GM19395 (cell line): ENCODE results near the gene ADM5.

Experiments
- ATAC-seq: cut with Tn5 transposase; IDR thresholded peaks from one replicate; pipeline ENCODE4 v1.9.1; 2021; ENCODE audit warnings: mild to moderate bottlenecking, moderate library complexity; ENCODE audit not compliant: unreplicated experiment

ADM5 gene

DNA sequence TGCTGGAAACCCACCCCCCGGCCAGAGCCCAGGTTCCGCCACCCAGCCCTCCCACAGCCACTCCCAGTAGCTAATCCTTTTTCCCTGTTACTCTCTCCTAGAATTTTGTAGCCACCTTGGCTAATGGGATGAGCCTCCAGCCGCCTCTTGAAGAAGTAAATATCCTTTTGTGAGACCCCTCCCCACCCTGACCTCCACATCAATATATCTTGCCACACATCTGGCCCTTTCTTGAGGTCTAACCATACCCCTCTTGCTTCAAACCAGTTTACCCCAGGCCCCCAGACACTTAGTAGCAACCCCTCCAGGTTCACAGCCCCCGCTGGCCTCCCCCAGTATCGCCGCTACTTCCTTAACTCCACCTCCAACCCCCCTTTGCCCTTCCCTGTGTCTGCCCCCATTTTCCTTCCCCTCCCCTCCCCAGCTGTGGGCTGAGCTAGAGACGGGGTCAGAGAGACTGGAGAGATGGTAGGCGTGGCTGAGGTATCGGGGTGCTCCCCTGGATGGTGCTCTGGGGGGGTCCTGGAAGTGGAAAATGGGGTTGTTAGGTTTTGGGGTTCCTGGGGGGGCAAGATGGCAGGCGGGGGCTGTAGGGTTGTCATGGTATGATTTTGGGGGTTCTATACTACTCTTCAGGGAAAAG is 9.5 kb upstream of the ADM5 start:
- ATAC-seq, result no peak

DNA sequence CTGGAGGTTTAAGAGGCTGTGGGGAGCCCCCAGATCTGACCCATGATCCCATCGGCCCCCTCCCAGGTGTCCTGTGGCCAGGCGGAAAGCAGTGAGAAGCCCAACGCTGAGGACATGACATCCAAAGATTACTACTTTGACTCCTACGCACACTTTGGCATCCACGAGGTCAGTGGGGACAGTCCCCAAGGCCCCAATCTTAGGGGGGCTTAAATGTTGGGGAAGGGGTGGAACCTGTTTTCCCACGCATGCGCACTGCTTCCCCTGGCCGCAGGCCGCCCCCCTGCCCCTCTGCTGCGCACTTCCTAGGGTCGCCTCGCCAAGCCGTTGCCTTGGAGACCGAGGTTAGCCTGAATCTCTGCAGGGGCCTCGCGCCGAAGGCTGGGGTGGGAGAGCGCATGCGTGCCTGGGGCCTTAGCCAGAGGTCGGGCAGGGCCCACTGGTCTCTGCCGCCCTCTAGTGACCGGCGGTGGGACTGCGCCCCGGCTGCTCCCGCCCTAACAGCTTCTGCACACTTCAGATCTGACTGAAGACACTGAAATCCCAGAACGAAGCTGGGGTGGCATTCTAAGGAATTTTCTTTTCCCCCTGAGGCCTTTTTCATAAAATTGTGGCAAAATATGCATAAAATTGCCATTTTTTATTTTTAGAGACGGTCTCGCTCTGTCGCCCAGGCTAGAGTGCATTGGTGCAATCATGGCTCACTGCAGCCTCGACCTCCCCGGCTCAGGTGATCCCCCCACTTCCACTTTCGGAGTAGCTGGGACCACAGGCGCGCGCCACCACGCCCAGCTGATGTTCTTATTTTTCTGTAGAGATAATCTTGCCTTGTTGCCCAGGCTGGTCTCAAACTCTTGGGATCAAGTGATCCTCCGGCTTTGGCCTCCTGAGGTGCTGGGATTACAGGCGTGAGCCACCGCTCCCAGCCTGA is 8.7 kb upstream of the ADM5 start:
- no peak for ATAC-seq

DNA sequence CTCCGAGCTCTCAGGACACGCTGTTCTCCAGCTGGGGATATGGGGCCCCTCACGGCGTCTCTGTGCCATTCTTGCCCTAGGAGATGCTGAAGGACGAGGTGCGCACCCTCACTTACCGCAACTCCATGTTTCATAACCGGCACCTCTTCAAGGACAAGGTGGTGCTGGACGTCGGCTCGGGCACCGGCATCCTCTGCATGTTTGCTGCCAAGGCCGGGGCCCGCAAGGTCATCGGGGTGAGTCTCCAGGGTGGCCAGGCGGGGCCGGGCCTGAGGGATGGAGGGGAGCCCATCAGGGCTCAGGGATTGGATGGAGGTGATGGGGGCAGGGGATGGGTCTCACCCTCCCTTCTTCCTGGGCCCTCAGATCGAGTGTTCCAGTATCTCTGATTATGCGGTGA is 7.6 kb upstream of the ADM5 start:
- ATAC-seq, result no peak

DNA sequence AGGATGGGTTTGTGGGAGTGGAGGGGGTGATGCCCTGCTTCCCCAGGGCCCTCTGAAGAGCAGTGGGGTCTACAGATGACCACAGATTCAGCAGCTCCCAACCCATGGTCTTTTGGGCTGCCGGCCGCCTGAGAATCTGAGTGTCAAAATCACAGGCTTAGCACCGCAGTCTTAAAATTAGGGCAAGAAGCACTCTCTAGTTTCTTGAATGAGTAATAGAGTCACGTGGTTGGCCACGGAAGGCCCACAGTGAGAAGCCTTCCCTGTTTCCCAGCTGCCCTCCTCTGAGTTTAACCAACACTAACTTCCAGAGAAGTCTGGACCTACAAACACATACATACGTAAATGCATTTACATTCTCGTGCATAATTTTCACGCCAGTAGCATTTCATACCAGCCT is 7.1 kb upstream of the ADM5 start:
- no peak for ATAC-seq

DNA sequence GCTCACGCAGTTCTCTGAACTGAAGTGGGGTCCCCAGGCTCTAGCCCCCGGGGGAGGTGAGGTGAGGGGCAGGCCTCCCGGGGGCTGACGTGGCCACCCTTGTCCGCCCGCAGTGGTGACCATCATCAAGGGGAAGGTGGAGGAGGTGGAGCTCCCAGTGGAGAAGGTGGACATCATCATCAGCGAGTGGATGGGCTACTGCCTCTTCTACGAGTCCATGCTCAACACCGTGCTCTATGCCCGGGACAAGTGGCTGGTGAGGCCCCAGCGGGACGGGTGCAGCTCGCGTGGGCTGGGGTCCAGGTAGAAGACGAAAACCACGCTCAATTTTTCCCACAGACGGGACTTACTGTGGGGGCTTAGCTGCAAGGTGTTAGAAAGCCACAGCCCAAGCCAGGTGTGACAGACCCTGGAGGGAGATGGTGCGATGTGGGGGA is 5.6 kb upstream of the ADM5 start:
- ATAC-seq, result no peak

DNA sequence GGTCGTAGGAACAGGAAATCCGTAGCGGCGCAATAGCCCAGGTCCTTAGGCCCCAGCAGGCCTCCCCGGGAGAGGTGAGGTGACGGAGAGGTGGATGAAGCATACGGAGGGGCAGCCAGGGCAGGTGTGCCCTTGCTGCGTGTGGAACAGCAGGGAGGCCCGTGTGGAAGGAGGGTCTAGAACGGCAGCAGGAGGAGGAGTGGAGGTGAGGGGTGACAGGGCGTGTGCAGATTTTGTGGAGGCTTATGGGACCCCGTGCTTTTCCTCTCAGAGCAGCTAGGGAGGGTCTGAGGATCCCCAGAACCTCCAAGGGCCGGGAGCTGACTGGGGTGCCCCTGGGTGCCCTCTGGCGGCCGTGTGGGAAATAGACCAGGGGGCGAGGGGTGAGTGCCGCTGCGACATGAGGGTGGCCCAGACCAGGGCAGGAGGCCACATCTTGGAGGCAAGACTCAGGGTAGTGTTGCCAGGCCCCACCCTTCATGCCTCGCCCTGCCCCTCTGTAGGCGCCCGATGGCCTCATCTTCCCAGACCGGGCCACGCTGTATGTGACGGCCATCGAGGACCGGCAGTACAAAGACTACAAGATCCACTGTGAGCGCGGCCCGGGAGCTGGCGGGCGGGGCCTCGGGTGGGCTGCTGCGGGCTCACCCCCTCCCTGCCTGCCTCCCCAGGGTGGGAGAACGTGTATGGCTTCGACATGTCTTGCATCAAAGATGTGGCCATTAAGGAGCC is 5.0 kb upstream of the ADM5 start:
- no peak for ATAC-seq

DNA sequence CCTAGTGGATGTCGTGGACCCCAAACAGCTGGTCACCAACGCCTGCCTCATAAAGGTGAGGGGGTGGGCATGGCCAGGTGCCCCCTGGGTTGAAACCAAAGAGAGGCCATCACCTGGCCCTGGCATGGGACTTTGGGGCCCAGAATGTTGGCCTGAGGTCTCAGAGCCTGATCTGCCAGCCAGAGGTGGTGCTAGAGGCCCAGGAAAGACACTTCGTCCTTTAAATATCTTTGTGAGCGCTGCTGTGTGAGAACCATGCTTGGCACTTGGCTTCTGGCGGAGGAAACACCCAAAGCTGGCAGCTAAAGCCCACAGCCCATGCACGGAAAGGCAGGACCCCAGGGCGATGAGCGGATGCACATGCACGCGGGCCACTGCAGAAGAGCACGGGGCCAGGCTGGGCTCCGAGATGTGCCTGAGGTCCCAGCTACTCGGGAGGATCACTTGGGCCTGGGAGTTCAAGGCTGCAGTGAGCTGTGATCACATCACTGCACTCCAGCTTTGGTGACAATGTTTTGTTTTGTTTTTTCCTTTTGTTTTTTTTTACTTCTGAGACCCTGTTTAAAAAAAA is 4.3 kb upstream of the ADM5 start:
- ATAC-seq, result no peak

DNA sequence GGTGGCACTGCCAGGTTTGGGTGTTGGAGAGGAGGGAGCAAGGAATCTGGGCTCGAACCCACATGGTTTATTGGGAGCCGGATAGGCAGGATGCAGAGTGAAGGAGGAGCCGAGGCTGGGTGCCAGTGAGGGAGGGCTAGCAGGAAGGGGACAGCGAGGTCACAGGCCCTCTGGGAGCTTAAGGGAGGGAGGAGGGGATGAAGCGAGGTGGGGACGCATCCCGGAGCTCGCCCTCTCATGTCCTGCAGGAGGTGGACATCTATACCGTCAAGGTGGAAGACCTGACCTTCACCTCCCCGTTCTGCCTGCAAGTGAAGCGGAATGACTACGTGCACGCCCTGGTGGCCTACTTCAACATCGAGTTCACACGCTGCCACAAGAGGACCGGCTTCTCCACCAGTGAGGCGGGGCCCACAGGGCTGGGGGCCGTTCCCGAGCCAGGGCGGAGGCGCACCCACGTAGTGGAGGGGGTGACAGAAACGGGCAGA is 3.5 kb upstream of the ADM5 start:
- no peak for ATAC-seq

DNA sequence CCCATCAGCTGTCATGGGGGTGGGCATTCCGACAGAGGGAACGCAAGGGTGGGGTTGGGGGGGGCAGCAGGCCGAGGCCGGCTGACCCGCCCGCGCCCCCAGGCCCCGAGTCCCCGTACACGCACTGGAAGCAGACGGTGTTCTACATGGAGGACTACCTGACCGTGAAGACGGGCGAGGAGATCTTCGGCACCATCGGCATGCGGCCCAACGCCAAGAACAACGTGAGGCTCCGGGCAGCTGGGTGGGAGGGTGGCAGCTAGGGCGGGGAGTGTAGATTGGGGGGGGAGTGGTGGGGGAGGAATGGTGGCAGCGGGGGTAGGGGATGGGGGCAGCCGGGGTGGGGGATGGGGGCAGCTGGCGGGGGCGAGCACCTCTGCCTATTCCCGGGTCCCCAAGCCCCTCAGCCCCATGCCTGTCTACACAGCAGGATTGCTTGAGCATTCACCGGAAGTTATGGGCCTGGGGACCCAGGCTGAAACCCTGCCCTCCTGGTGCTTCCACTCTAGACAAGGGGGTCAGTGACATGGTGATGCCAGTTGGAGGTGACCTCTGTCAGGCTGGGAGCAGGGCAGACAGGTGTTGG is 2.8 kb upstream of the ADM5 start:
- no peak for ATAC-seq

DNA sequence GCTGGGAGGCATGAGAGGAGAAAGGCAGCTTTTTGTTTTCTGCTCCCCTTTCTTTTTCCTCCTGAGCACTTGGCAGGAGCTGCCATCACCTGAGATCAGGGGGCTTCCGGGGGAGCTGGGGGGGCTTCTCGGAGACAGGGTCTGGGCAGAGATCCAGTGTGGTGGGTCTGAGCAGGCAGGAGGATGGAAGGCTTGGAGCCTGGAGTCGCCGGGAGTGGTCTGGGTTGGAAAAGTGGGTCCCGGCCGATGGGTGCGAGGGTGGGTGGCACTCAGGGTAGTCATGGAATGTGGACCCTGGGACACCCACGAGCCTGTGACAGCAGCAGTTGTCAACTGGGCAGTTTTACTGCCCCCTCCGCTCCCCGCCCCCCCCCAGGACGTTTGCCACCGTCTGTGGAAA is 2.2 kb upstream of the ADM5 start:
- no peak for ATAC-seq

DNA sequence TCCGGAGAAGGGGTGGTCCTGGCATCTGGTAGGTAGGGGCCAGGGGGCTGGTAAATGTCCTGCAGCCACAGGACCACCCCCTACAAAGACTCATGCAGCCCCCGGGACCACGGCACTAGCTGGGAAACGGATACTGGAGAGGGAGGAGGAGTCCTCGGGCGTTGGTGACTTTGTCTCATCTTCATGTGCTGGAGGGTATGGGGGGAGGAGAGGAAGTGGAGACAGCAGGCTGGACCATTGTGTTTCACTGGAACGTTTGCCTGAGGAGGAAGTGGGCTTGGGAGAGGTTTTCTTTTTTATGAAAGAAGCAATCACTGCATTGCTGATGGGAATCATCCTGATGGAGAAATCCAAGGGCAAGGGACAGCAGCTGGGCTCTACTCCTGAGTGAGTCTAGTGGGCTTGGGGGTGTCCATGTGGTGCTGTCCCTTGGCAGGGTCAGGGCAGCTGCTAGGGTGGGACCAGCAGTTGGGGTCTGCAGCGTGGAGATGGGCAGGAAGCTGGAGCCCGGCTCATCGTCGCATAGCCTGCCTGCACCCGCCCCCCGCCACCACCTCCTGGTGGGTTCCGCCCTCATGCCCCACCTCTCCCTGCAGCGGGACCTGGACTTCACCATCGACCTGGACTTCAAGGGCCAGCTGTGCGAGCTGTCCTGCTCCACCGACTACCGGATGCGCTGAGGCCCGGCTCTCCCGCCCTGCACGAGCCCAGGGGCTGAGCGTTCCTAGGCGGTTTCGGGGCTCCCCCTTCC is 1.7 kb upstream of the ADM5 start:
- no peak for ATAC-seq

DNA sequence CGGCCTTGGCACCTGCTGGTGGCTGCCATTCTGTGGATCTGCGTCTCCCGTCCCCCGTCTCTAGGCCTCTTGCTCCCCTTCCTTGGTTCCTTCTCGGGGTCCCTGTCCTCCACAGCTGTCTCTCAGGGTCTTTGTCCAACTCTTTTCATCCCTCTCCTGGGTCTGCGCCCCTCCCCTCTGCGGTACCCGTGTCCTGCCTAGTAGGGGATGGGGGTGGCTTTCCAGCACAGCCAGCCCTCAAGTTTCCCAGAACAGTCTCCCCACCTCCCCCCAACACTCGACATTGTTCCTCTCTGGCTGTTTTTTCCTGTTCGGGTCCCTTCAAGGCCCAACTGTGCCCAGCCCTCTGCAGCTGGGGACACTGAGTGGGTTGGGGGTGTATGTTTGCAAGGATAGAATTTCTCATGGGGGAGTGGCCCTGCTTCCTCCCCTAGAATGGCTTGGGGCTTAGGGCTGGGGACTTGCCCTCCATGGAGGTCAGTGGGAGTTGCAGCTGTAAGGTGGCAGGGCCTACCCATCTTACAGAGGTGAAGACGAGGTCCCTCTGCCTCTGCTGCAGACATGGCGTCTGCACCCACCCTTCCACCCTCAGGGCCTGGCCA is 762 bp upstream of the ADM5 start:
- no peak for ATAC-seq

DNA sequence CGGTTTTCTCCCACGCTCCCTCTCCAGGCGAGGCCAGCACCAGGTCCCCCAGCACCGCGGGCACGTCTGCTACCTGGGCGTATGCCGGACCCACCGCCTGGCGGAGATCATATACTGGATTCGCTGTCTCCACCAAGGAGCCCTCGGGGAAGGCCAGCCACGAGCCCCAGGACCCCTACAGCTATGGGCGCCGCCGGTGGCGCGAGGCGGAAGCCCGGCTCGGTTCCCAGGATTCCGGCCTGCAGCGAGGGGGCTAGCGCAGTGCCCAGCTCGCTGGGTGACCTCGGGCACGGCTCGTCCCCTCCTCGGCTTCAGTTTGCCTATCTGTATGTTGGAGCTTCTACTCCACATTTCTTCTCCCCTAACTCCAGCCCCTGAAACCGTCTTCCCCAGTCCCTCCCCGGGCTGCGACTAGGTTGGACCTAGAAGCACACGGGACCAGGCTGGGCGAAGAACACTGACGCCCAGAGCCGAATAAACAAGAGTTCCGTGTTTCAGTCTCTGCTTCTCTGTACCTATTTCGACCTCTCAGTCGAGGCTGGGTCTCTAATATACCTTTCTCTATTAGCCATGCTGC is 773 bp downstream of the ADM5 start:
- no peak for ATAC-seq

DNA sequence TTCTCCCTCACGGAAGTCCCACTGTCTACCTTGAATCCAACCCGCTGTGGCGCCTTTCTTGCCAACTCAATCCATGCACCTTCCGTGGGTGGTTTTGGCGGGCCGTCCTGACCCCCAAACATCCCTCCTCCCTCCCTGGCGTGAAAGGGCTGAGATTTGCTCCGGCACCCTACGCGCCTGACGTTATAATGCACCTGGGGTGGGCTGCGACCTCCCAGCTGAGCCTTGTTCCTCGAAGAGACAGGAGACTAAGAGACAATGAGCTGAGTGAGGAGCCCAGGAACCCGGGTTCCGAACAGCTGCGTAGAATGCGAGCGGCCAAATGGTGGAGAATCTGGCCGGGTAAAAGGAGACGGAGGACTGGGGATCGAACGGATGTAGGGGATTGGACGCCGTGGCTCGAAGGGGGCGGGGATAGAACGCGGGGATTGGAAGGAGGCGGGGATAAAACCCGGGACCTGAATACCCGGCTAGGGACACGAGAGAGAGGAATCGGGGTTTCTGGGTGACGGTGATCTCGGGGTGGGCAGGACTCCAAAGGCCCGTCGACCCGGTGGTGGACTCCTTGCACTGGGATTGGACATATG is 1.4 kb downstream of the ADM5 start, which contains the start of gene CPT1C:
Gene CPT1C, plus strand, starts transcription at position 461 of the 587 bp plus-strand sequence. CDS start 1,137 bp downstream, outside the sequence.
- ATAC-seq, result no peak

DNA sequence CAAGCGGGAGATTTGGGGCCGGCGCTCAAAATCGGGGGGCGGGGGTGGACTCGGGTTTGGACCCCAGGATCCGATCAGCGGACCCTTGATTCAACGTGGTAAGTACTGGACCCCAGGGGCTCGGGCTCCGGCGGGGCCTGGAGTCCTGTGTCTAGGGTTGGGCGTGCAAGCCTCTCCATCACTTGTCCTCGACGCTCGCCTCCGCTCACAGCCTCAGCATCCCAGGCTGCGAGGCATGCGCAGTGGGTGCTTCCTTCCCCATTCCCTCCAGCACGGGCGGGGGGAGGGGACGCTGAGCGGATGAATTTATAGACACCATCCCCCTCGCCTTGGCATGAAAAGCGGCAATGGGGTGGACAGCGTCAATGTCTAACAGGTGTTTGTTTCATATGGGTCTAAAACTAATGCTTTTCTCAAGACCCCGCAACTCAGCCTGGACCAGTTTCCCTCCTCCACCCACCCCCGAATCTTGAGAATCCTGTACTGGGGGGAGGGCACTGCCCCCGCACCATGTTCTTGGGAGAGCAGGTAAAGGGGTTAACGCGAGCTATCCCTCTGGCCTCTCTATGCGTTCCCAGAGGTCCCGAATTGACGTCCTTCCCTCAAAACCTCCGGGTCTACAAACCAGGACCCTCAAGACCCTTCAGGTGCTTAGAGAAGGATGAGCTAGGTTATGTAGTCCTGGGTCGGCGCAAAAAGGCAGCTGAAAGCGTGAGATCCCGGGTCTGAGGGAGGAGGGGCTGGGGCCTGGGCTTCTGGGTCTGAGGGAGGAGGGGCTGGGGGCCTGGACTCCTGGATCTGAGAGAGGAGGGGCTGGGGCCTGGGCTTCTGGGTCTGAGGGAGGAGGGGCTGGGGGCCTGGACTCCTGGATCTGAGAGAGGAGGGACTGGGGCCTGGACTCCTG is 2.1 kb downstream of the ADM5 start:
- ATAC-seq, result no peak

DNA sequence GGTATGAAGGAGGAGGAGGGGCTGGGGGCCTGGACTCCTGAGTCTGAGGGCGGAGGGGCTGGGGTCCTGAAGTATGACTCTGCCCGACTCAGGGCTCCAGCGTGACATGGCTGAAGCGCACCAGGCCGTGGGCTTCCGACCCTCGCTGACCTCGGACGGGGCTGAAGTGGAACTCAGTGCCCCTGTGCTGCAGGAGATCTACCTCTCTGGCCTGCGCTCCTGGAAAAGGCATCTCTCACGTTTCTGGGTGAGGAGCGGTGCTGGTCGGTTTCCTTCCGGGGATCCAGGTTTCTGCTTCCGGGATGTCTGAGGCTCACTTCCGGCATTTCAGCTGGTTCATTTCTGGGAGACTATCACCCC is 2.7 kb downstream of the ADM5 start:
- no peak for ATAC-seq

DNA sequence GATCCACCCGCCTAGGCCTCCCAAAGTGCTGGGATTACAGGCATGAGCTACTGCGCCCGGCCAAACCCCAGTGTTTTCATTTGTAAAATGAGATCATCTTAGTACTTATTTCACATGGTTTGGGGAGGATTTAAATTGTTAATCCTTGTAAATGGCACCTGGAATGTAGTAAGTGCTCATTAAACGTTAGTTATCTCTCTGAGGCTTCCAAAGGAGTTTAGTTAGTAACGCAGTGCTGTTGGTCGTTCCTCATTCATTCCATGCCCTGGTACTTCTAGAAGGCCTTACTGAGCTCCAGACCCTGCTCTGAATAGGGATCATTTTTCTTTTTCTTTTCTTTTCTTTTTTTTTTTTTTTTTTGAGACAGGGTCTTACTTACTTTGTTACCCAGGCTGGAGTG is 6.7 kb downstream of the ADM5 start:
- ATAC-seq, result no peak

DNA sequence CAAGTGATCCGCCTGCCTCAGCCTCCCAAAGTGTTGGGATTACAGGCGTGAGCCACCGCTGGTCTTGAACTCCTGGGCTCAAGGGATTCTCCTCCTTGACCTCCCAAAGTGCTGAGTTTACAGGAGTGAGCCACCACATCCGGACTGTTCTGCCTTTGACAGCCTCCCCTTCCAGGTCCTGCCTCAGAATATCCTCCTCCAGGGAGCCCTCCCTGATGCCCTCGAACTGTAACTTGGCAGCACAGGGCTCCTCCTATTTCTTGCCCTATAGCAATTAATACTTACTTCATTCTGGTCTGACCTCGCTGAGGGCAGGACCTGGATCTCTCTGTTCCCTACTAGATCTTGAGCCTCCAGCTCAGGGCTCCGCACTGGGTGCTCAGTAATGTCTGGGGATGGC is 7.5 kb downstream of the ADM5 start:
- ATAC-seq, result no peak
